ENCODE measurements around the gene MUC20.
"Not testable (repeated sequence)": the region's sequence is repeated elsewhere in the genome, so short reads cannot be mapped to it uniquely, and the experiment has no call there.

The MUC20 gene

GRCh38 chr3:195720831-195721506 is at the start of gene MUC20:
Gene MUC20, plus strand, starts transcription at chr3:195720978. Its CDS starts 30 bp downstream, at chr3:195721008.
- H3K27me3 ChIP-seq (replicated peaks; ENCODE audit: control insufficient read depth, insufficient read depth, low read length); H3K4me1 ChIP-seq (ENCODE audit: control insufficient read depth, insufficient read depth, low read length); DNase-seq (ENCODE audit: low read depth); H3K9me3 ChIP-seq (ENCODE audit: control insufficient read depth, low read length); H3K36me3 ChIP-seq (ENCODE audit: control insufficient read depth, insufficient read depth, low read length, severe bottlenecking); H3K4me3 ChIP-seq (ENCODE audit: low read length); H3K9ac ChIP-seq (ENCODE audit: low read length): not testable (repeated sequence)

GRCh38 chr3:195671283-195671682 is 49.5 kb upstream of the MUC20 start:
- not testable (repeated sequence) for H3K9me3 ChIP-seq (ENCODE audit: control insufficient read depth, low read length); H3K27me3 ChIP-seq (replicated peaks; ENCODE audit: control insufficient read depth, insufficient read depth, low read length); H3K4me1 ChIP-seq (ENCODE audit: control insufficient read depth, insufficient read depth, low read length); H3K4me3 ChIP-seq (ENCODE audit: low read length); H3K9ac ChIP-seq (ENCODE audit: low read length); DNase-seq (ENCODE audit: low read depth)
- H3K36me3 ChIP-seq (ENCODE audit: control insufficient read depth, insufficient read depth, low read length, severe bottlenecking) = peaks cover 54% of the 10 kb centered on the region

DNA sequence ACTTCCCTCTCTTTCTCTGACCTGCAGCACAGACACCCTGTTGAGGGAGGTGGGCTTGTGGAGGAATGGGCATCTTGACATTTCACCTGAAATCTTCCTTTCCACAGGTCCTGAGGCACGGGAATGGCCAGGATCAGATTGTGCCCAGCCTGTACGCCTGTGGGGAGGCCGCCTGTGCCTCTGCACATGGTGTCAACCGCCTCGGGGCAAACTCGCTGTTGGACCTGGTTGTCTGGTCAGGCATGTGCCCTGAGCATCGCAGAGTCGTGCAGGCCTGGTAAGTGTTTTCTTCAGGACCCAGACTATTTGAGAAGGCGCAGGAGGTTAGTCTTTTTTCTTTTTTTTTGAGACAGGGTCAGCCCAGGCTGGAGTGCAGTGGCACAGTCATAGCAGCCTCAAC is 47.1 kb upstream of the MUC20 start:
- not testable (repeated sequence) for H3K9ac ChIP-seq (ENCODE audit: low read length); DNase-seq (ENCODE audit: low read depth); H3K4me3 ChIP-seq (ENCODE audit: low read length); H3K4me1 ChIP-seq (ENCODE audit: control insufficient read depth, insufficient read depth, low read length); H3K9me3 ChIP-seq (ENCODE audit: control insufficient read depth, low read length); H3K27me3 ChIP-seq (replicated peaks; ENCODE audit: control insufficient read depth, insufficient read depth, low read length)
- peaks cover 63% of the 10 kb centered on the region for H3K36me3 ChIP-seq (ENCODE audit: control insufficient read depth, insufficient read depth, low read length, severe bottlenecking)

GRCh38 chr3:195678391-195679015 is 42.3 kb upstream of the MUC20 start:
- not testable (repeated sequence) for H3K27me3 ChIP-seq (replicated peaks; ENCODE audit: control insufficient read depth, insufficient read depth, low read length); H3K4me3 ChIP-seq (ENCODE audit: low read length); H3K9me3 ChIP-seq (ENCODE audit: control insufficient read depth, low read length); H3K4me1 ChIP-seq (ENCODE audit: control insufficient read depth, insufficient read depth, low read length); DNase-seq (ENCODE audit: low read depth); H3K9ac ChIP-seq (ENCODE audit: low read length)
- peaks cover 45% of the 10 kb centered on the region for H3K36me3 ChIP-seq (ENCODE audit: control insufficient read depth, insufficient read depth, low read length, severe bottlenecking)

GRCh38 chr3:195680690-195681089 is 40.1 kb upstream of the MUC20 start:
- H3K36me3 ChIP-seq (ENCODE audit: control insufficient read depth, insufficient read depth, low read length, severe bottlenecking) = peaks cover 40% of the 10 kb centered on the region
- DNase-seq (ENCODE audit: low read depth); H3K4me1 ChIP-seq (ENCODE audit: control insufficient read depth, insufficient read depth, low read length); H3K9me3 ChIP-seq (ENCODE audit: control insufficient read depth, low read length); H3K27me3 ChIP-seq (replicated peaks; ENCODE audit: control insufficient read depth, insufficient read depth, low read length); H3K4me3 ChIP-seq (ENCODE audit: low read length); H3K9ac ChIP-seq (ENCODE audit: low read length): not testable (repeated sequence)

DNA sequence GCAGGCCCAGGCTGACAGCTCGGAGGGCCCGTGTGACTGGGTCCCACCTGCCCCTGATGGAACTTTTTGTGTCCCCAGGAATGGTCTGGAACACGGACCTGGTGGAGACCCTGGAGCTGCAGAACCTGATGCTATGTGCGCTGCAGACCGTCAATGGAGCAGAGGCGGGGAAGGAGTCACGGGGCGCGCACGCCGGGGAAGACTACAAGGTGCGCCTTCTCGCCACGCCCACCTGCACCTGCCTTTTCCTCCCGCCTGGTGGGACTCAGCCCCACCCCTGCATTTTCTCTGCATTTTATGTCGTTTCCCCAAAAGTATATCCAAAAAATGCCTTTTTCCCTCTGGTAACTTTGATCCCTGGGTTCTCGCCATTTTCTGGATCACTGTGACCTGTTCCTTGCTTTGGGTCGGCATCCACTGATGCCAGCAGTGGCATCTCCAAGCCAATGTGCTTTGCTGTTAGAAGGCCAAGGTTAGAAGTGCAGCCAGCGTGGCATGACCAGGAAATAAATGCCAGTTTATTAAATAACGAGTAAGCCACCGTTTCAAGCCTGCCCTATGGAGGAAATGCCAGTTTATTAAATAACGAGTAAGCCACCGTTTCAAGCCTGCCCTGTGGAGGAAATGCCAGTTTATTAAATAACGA is 39.2 kb upstream of the MUC20 start:
- not testable (repeated sequence) for DNase-seq (ENCODE audit: low read depth); H3K9ac ChIP-seq (ENCODE audit: low read length); H3K4me3 ChIP-seq (ENCODE audit: low read length); H3K27me3 ChIP-seq (replicated peaks; ENCODE audit: control insufficient read depth, insufficient read depth, low read length); H3K9me3 ChIP-seq (ENCODE audit: control insufficient read depth, low read length); H3K4me1 ChIP-seq (ENCODE audit: control insufficient read depth, insufficient read depth, low read length)
- H3K36me3 ChIP-seq (ENCODE audit: control insufficient read depth, insufficient read depth, low read length, severe bottlenecking) = peaks cover 45% of the 10 kb centered on the region

GRCh38 chr3:195682104-195682742 is 38.6 kb upstream of the MUC20 start:
- not testable (repeated sequence) for H3K4me1 ChIP-seq (ENCODE audit: control insufficient read depth, insufficient read depth, low read length); H3K9ac ChIP-seq (ENCODE audit: low read length); H3K27me3 ChIP-seq (replicated peaks; ENCODE audit: control insufficient read depth, insufficient read depth, low read length); H3K4me3 ChIP-seq (ENCODE audit: low read length); H3K9me3 ChIP-seq (ENCODE audit: control insufficient read depth, low read length); DNase-seq (ENCODE audit: low read depth)
- peaks cover 41% of the 10 kb centered on the region for H3K36me3 ChIP-seq (ENCODE audit: control insufficient read depth, insufficient read depth, low read length, severe bottlenecking)

- H3K9me3 ChIP-seq (ENCODE audit: control insufficient read depth, low read length); H3K4me3 ChIP-seq (ENCODE audit: low read length); H3K27me3 ChIP-seq (replicated peaks; ENCODE audit: control insufficient read depth, insufficient read depth, low read length); DNase-seq (ENCODE audit: low read depth); H3K9ac ChIP-seq (ENCODE audit: low read length); H3K4me1 ChIP-seq (ENCODE audit: control insufficient read depth, insufficient read depth, low read length): not testable (repeated sequence)
- H3K36me3 ChIP-seq (ENCODE audit: control insufficient read depth, insufficient read depth, low read length, severe bottlenecking) = peaks cover 29% of the 10 kb centered on the region
These were observed 36.9 kb upstream of the MUC20 start for GRCh38 chr3:195683722-195684526.

DNA sequence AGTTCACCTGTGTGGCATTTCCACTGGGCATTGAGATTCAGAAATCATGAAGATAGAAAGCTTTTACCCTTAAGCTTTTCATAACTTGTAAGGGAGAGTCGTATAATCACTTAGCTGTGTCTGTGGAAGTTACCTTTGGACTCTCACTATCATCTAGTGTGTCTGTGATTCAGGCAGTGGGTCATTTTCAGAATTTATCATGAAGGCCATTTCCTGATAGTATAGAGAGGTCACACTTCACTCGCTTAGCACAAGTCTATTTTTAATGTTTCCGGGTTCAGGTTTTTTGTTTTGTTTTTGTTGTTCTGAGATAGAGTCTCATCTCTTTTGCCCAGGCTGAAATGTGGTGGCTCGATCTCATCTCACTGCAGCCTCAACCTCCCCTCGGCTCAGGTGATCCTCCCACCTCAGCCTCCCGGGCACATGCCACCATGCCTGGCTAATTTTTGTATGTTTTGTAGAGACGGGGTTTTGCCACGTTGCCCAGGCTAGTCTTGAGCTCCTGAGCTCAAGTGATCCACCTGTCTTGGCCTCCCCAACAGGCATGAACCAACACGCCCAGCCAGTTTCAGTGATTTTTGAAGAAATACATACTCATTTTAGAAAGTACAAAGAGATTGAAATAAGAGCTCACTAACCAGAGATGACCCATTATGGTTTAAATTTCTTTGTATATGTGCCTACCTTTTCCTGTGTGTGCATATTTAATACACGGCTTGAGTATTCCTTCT is 36.1 kb upstream of the MUC20 start:
- not testable (repeated sequence) for H3K27me3 ChIP-seq (replicated peaks; ENCODE audit: control insufficient read depth, insufficient read depth, low read length); H3K9me3 ChIP-seq (ENCODE audit: control insufficient read depth, low read length); H3K9ac ChIP-seq (ENCODE audit: low read length); H3K4me3 ChIP-seq (ENCODE audit: low read length); H3K4me1 ChIP-seq (ENCODE audit: control insufficient read depth, insufficient read depth, low read length); DNase-seq (ENCODE audit: low read depth)
- H3K36me3 ChIP-seq (ENCODE audit: control insufficient read depth, insufficient read depth, low read length, severe bottlenecking) = peaks cover 36% of the 10 kb centered on the region

DNA sequence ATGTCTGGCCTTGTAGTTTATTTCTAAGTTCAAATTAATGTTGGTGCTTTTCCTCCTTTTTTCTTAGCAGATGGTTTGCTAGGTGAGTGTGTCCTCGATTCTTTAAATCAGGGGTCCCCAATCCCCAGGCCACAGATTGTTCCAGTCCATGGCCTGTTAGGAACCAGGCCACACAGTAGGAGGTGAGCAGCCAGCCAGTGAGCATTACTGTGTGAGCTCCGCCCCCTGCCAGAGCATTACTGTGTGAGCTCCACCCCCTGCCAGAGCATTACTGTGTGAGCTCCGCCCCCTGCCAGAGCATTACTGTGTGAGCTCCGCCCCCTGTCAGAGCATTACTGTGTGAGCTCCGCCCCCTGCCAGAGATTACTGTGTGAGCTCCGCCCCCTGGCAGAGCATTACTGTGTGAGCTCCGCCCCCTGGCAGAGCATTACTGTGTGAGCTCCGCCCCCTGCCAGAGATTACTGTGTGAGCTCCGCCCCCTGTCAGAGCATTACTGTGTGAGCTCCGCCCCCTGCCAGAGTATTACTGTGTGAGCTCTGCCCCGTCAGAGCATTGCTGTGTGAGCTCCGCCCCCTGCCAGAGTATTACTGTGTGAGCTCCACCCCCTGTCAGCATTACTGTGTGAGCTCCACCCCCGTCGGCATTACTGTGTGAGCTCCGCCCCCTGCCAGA is 34.1 kb upstream of the MUC20 start:
- not testable (repeated sequence) for H3K9ac ChIP-seq (ENCODE audit: low read length); H3K4me3 ChIP-seq (ENCODE audit: low read length); H3K27me3 ChIP-seq (replicated peaks; ENCODE audit: control insufficient read depth, insufficient read depth, low read length); H3K4me1 ChIP-seq (ENCODE audit: control insufficient read depth, insufficient read depth, low read length); DNase-seq (ENCODE audit: low read depth); H3K9me3 ChIP-seq (ENCODE audit: control insufficient read depth, low read length)
- peaks cover 41% of the 10 kb centered on the region for H3K36me3 ChIP-seq (ENCODE audit: control insufficient read depth, insufficient read depth, low read length, severe bottlenecking)
